Mesothelial cell of epicardium (in vitro differentiated cells): ENCODE measurements around the gene CFAP251. TPM values are rescaled to one million over a fixed set of nuclear protein-coding genes. Genes with fewer than 3 reads are reported as not detected.
"Not testable (repeated sequence)": the region's sequence is repeated elsewhere in the genome, so short reads cannot be mapped to it uniquely, and the experiment has no call there.

ENCODE experiments used
- DNase-seq, 2 experiments: peaks; one replicate each; pipeline ENCODE4 v3.0.0; 2021; ENCODE audit warnings: low spot score in 2 of 2; ENCODE audit not compliant: unreplicated experiment in 2 of 2
- H3K27ac Mint-ChIP-seq: 2 replicates; pipeline ENCODE4 v1.8.0; 2021; ENCODE audit warnings: mixed read lengths
- H3K27me3 Mint-ChIP-seq: 2 replicates; pipeline ENCODE4 v1.8.0; 2021; ENCODE audit warnings: low read depth, mixed read lengths
- H3K36me3 Mint-ChIP-seq: 2 replicates; pipeline ENCODE4 v1.8.0; 2021; ENCODE audit warnings: mixed read lengths
- H3K4me1 Mint-ChIP-seq: 2 replicates; pipeline ENCODE4 v1.8.0; 2021; ENCODE audit warnings: mixed read lengths
- H3K4me3 Mint-ChIP-seq: 2 replicates; pipeline ENCODE4 v1.8.0; 2021; ENCODE audit warnings: mild to moderate bottlenecking, moderate library complexity, mixed read lengths
- H3K9me3 Mint-ChIP-seq: 2 replicates; pipeline ENCODE4 v1.8.0; 2021; ENCODE audit warnings: mixed read lengths
- total RNA-seq: library from RNA; stranded (reverse); gene quantifications from 3 replicates; pipeline ENCODE4 v1.2.1, GENCODE V29; 2021
- TF ChIP-seq, protein P1 (sequence below): fragments of 200-600 bp; sonication (generic); IDR thresholded peaks from one replicate; pipeline ENCODE4 v1.5.0; 2021; ENCODE audit warnings: antibody characterized with exemption; ENCODE audit not compliant: unreplicated experiment

Gene CFAP251
- total RNA-seq, 1 donor from 2014 or later, result 6.9 TPM

DNA sequence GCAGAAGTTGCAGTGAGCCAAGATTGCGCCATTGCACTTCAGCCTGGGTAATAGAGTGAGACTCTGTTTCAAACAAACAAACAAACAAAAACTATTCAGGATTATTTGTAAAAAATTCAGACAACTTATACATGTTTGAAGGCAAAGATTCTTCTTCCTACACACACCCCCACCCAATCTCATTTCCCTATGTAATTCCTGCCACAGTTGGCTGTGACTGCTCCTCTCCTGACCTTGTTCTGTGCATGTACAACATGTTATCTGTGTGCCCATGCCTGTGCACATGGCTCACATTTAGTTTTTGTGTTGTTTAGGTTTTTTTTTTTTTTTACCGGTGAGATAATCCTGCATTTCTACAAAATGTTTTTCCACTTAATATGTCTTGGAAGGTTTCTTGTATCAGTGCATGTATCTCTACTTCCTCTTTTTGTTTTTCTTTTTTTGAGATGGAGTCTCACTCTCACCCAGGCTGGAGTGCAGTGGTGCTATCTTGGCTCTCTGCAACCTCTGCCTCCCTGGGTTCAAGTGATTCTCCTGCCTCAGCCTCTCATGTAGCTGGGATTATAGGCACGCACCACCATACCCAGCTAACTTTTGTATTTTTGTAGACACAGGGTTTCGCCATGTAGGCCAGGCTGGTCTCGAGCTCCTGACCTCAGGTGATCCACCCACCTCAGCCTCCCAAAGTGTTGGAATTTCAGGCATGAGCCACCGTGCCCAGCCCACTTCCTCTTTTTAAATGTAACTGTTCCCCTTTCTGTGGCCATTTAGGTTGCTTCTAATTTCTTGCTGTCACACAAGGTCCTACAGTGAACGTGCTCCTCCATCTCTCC is 8.7 kb downstream of the CFAP251 start:
- Mint-ChIP-seq H3K36me3 (no peaks in the 10 kb centered on the region), H3K4me1 (peaks cover 37% of the 10 kb centered on the region), H3K27me3 (no peaks in the 10 kb centered on the region), H3K9me3 (no peaks in the 10 kb centered on the region), H3K4me3 (no peak overlapping the region), H3K27ac (peak overlapping the region; percentile 68)
- TF ChIP-seq, protein P1, sequence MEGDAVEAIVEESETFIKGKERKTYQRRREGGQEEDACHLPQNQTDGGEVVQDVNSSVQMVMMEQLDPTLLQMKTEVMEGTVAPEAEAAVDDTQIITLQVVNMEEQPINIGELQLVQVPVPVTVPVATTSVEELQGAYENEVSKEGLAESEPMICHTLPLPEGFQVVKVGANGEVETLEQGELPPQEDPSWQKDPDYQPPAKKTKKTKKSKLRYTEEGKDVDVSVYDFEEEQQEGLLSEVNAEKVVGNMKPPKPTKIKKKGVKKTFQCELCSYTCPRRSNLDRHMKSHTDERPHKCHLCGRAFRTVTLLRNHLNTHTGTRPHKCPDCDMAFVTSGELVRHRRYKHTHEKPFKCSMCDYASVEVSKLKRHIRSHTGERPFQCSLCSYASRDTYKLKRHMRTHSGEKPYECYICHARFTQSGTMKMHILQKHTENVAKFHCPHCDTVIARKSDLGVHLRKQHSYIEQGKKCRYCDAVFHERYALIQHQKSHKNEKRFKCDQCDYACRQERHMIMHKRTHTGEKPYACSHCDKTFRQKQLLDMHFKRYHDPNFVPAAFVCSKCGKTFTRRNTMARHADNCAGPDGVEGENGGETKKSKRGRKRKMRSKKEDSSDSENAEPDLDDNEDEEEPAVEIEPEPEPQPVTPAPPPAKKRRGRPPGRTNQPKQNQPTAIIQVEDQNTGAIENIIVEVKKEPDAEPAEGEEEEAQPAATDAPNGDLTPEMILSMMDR, result no peak
- DNase-seq, result no peak

DNA sequence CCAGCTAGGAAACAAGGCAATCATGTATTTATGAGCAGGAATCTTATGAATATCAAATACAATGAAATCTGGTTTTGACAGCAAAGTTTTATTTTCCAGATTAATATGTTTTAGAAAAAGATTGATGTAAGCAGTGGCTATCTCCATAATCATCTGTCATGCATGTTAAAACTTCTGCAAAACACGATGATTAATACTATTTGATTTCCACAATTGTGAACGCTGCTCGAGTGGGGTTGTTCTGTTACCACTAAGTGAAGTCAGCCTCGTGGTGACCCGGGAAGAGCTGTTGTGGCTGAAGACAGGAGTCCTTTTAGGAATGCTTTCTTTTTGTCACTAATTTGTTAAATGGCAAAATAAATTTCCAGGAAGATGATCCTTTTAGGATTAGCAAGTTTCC is 9.4 kb downstream of the CFAP251 start:
- Mint-ChIP-seq H3K9me3 (no peaks in the 10 kb centered on the region), H3K27me3 (no peaks in the 10 kb centered on the region), H3K27ac (peak overlapping the region; percentile 68), H3K4me3 (no peak overlapping the region), H3K36me3 (no peaks in the 10 kb centered on the region), H3K4me1 (peaks cover 37% of the 10 kb centered on the region)
- TF ChIP-seq, protein P1, result no peak
- DNase-seq, result no peak

DNA sequence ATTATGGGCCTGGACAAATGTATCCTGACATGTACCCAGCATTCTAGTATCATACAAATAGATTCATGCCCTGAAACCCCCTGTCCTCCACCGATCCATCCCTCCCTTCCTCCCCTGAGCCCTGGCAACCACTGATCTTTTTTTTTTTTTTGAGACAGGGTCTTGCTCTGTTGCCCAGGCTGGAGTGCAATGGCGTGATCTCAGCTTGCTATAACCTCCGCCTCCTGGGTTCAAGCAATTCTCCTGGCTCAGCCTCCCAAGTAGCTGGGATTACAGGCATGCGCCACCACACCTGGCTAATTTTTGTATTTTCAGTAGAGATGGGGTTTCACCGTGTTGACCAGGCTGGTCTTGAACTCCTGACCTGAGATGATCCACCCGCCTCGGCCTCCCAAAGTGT is 11.2 kb downstream of the CFAP251 start:
- not testable (repeated sequence) for H3K9me3 Mint-ChIP-seq, H3K36me3 Mint-ChIP-seq, H3K27ac Mint-ChIP-seq, H3K4me3 Mint-ChIP-seq, DNase-seq, H3K27me3 Mint-ChIP-seq
- peaks cover 30% of the 10 kb centered on the region for H3K4me1 Mint-ChIP-seq

DNA sequence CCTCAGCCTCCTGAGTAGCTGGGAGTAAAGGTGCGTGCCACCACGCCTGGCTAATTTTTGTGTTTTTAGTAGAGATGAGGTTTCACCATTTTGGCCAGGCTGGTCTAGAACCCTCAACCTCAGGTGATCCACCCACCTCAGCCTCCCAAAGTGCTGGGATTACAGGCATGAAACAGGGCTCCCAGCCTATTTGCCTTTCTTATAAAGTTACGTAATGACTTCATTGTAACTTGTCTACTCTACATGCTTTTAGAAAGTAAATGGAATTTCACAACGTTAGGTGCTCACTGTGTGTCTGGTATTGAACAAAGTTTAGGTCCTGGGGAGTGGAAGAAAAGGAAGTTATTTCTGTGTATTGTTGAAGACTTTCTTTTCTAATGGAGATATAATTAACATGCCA is 12.5 kb downstream of the CFAP251 start:
- H3K4me3 Mint-ChIP-seq, result no peak overlapping the region
- H3K4me1 Mint-ChIP-seq, result peaks cover 19% of the 10 kb centered on the region
- no peaks in the 10 kb centered on the region for H3K27me3 Mint-ChIP-seq
- H3K9me3 Mint-ChIP-seq, result no peaks in the 10 kb centered on the region
- H3K27ac Mint-ChIP-seq, result no peak overlapping the region
- TF ChIP-seq, protein P1, result no peak
- DNase-seq, result no peak
- H3K36me3 Mint-ChIP-seq, result no peaks in the 10 kb centered on the region

DNA sequence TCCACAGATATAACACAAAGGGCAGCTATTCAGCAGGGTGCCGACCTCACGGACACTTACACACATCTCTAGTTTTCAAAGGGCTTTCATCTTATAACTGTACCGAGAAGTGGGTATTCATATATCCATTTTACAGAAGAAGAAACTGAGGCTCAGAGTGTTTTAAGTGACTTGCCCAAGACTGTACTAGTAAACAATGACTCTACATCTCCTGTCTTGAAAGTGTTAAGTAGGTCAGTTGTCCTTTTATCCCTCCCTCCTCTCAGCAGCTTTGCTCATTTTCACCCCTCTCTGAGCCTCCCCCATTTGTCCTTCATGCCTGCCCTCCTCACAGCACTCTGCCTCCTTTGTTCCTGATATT is 13.8 kb downstream of the CFAP251 start:
- Mint-ChIP-seq H3K36me3 (peaks cover 7% of the 10 kb centered on the region), H3K4me3 (no peak overlapping the region), H3K27ac (no peak overlapping the region), H3K27me3 (no peaks in the 10 kb centered on the region), H3K9me3 (peaks cover 2% of the 10 kb centered on the region), H3K4me1 (peaks cover 14% of the 10 kb centered on the region)
- no peak for DNase-seq
- TF ChIP-seq, protein P1, result no peak

DNA sequence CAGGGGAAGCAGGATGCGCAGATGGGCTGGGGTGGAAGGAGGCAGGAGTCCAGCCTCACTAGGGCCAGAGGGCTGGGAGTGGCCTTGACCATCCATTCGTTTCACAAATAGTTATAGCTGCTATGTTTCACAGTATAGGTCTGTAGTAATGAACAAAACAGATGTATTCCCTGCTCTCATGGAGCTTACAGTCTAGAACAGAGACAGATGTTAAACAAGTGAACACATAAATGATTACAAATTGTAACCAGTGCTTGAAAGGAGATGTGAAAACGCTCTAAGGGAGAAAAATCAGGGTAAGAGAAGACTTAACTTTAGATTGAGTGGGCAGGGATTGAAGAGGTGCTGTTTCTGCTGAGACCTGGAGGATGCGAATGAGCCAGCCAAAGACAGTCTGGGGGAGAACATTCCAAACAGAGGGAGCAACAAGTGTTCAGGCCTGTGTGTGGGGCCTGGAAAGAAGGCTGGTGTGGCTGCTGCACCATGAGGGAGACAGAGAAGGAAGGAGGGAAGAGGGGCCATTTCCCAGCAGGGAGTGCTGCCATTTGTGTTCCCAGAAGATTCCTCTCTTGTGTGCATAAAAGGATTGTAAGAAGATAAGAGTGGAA is 14.6 kb downstream of the CFAP251 start:
- peaks cover 13% of the 10 kb centered on the region for H3K36me3 Mint-ChIP-seq
- DNase-seq, result no peak
- TF ChIP-seq, protein P1, result no peak
- no peaks in the 10 kb centered on the region for H3K27me3 Mint-ChIP-seq
- no peak overlapping the region for H3K4me3 Mint-ChIP-seq
- H3K27ac Mint-ChIP-seq, result no peak overlapping the region
- peaks cover 4% of the 10 kb centered on the region for H3K9me3 Mint-ChIP-seq
- peaks cover 5% of the 10 kb centered on the region for H3K4me1 Mint-ChIP-seq
